Gastroesophageal sphincter (tissue), 3 donors: ENCODE results near the gene CRYGN.

Experiments
- POLR2A ChIP-seq, 2 donors: fragments of 450-650 bp; IDR thresholded peaks; one replicate each; pipeline ENCODE4 v1.6.1; 2017; ENCODE audit warnings: antibody characterized with exemption in 2 of 2, mild to moderate bottlenecking in 2 of 2, moderate library complexity in 1 of 2
- TF ChIP-seq, protein P1 (sequence below), 4 experiments: fragments of 200-600 bp in 2 of 4; fragments of 450-650 bp in 2 of 4; sonication (generic) in 1 of 4; IDR thresholded peaks; one replicate each; pipeline ENCODE4 v1.5.1; 2017 to 2019; ENCODE audit warnings: antibody characterized with exemption in 4 of 4, mild to moderate bottlenecking in 2 of 4, moderate library complexity in 2 of 4

DNA sequence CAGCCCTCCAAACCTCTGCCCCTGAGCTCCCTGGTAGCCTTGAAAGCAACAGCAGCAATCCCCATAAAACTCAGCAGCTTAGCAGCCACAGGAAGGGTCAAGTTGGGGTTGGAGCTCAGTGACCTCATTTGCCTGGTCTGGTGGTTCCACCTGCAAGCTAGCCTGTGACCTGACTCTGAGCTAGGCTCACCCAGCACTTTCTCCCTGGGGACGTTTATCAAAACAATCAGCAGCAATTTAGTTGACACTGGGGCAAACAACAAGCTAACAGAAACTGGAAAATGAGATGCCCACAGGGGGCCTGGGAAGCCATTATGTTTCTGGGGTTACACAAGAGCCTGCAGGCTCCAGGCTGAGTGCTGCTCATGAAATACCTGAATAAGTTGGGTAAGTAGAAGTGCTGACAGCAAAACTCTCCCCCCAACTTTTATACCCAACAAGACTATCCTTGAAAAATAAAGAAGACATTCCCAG, 22.4 kb upstream of the CRYGN start:
- TF ChIP-seq, protein P1, sequence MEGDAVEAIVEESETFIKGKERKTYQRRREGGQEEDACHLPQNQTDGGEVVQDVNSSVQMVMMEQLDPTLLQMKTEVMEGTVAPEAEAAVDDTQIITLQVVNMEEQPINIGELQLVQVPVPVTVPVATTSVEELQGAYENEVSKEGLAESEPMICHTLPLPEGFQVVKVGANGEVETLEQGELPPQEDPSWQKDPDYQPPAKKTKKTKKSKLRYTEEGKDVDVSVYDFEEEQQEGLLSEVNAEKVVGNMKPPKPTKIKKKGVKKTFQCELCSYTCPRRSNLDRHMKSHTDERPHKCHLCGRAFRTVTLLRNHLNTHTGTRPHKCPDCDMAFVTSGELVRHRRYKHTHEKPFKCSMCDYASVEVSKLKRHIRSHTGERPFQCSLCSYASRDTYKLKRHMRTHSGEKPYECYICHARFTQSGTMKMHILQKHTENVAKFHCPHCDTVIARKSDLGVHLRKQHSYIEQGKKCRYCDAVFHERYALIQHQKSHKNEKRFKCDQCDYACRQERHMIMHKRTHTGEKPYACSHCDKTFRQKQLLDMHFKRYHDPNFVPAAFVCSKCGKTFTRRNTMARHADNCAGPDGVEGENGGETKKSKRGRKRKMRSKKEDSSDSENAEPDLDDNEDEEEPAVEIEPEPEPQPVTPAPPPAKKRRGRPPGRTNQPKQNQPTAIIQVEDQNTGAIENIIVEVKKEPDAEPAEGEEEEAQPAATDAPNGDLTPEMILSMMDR (IDR thresholded peaks at IDR 0.05), result no peak
- TF ChIP-seq POLR2A (IDR thresholded peaks at IDR 0.05), result no peak
